HUES6 (cell line): ENCODE data around the gene DOCK1.

ENCODE experiments used
- H3K27ac ChIP-seq: 2 replicates; pipeline ENCODE4 v1.7.0; 2013; ENCODE audit warnings: low read depth, mild to moderate bottlenecking, low read length, inconsistent platforms
- H3K27me3 ChIP-seq: 2 replicates; pipeline ENCODE4 v1.6.1; 2013; ENCODE audit warnings: low read length; ENCODE audit not compliant: control insufficient read depth, insufficient read depth
- H3K36me3 ChIP-seq: 2 replicates; pipeline ENCODE4 v1.6.1; 2013; ENCODE audit warnings: low read length; ENCODE audit not compliant: control insufficient read depth, insufficient read depth
- H3K4me1 ChIP-seq: 2 replicates; pipeline ENCODE4 v1.6.1; 2013; ENCODE audit warnings: low read length; ENCODE audit not compliant: control insufficient read depth, insufficient read depth
- H3K4me3 ChIP-seq: 2 replicates; pipeline ENCODE4 v1.5.1; 2013; ENCODE audit warnings: low read depth, low read length
- H3K9ac ChIP-seq: one replicate; pipeline ENCODE4 v1.6.1; 2013; ENCODE audit warnings: mild to moderate bottlenecking, low read length
- H3K9me3 ChIP-seq: 2 replicates; pipeline ENCODE4 v1.6.1; 2013; ENCODE audit warnings: low read depth, low read length; ENCODE audit not compliant: control insufficient read depth, insufficient read depth

The DOCK1 gene

GRCh38 chr10:127245456-127245855 is 340.2 kb downstream of the DOCK1 start:
- Histone ChIP-seq H3K9ac (no peak overlapping the region), H3K27ac (no peak overlapping the region), H3K4me1 (no peaks in the 10 kb centered on the region), H3K4me3 (no peak overlapping the region), H3K36me3 (peaks cover 13% of the 10 kb centered on the region), H3K27me3 (no peaks in the 10 kb centered on the region), H3K9me3 (no peaks in the 10 kb centered on the region)

GRCh38 chr10:127250031-127250430 is 344.8 kb downstream of the DOCK1 start:
- H3K36me3 ChIP-seq, result peaks cover 13% of the 10 kb centered on the region
- H3K9ac ChIP-seq, result no peak overlapping the region
- no peak overlapping the region for H3K4me3 ChIP-seq
- no peak overlapping the region for H3K27ac ChIP-seq
- no peaks in the 10 kb centered on the region for H3K4me1 ChIP-seq
- H3K9me3 ChIP-seq, result no peaks in the 10 kb centered on the region
- no peaks in the 10 kb centered on the region for H3K27me3 ChIP-seq

- Histone ChIP-seq H3K27ac (no peak overlapping the region), H3K27me3 (no peaks in the 10 kb centered on the region), H3K9ac (no peak overlapping the region), H3K9me3 (no peaks in the 10 kb centered on the region), H3K4me3 (no peak overlapping the region), H3K36me3 (peaks cover 13% of the 10 kb centered on the region), H3K4me1 (no peaks in the 10 kb centered on the region)
Observed at GRCh38 chr10:127252818-127253217, 347.6 kb downstream of the DOCK1 start.

- no peaks in the 10 kb centered on the region for H3K9me3 ChIP-seq
Observed at GRCh38 chr10:127254276-127254675, 349.0 kb downstream of the DOCK1 start.

GRCh38 chr10:127257395-127257794 is 352.2 kb downstream of the DOCK1 start:
- Histone ChIP-seq H3K4me1 (no peaks in the 10 kb centered on the region), H3K9ac (no peak overlapping the region), H3K9me3 (peaks cover 15% of the 10 kb centered on the region; the same call in 1 of the 2 replicates), H3K36me3 (peaks cover 4% of the 10 kb centered on the region), H3K4me3 (no peak overlapping the region), H3K27me3 (no peaks in the 10 kb centered on the region), H3K27ac (no peak overlapping the region)

More at GRCh38 chr10:127254276-127254675, 349.0 kb downstream of the DOCK1 start:
- no peaks in the 10 kb centered on the region for H3K4me1 ChIP-seq
- no peaks in the 10 kb centered on the region for H3K27me3 ChIP-seq
- H3K27ac ChIP-seq, result no peak overlapping the region
- H3K36me3 ChIP-seq, result peaks cover 7% of the 10 kb centered on the region
- no peak overlapping the region for H3K4me3 ChIP-seq
- H3K9ac ChIP-seq, result no peak overlapping the region

- H3K36me3 ChIP-seq, result peaks cover 4% of the 10 kb centered on the region
- peaks cover 15% of the 10 kb centered on the region; the same call in 1 of the 2 replicates for H3K9me3 ChIP-seq
- no peak overlapping the region for H3K27ac ChIP-seq
- H3K4me3 ChIP-seq, result no peak overlapping the region
- H3K27me3 ChIP-seq, result no peaks in the 10 kb centered on the region
- H3K9ac ChIP-seq, result no peak overlapping the region
- H3K4me1 ChIP-seq, result no peaks in the 10 kb centered on the region
Observed at GRCh38 chr10:127259347-127259746, 354.1 kb downstream of the DOCK1 start.

- peaks cover 4% of the 10 kb centered on the region for H3K36me3 ChIP-seq
- no peak overlapping the region for H3K9ac ChIP-seq
- H3K27ac ChIP-seq, result no peak overlapping the region
- H3K4me1 ChIP-seq, result no peaks in the 10 kb centered on the region
- no peaks in the 10 kb centered on the region for H3K27me3 ChIP-seq
- peaks cover 15% of the 10 kb centered on the region; the same call in 1 of the 2 replicates for H3K9me3 ChIP-seq
- no peak overlapping the region for H3K4me3 ChIP-seq
Observed at GRCh38 chr10:127262606-127263005, 357.4 kb downstream of the DOCK1 start.

- no peaks in the 10 kb centered on the region for H3K27me3 ChIP-seq
- no peak overlapping the region for H3K27ac ChIP-seq
- peaks cover 2% of the 10 kb centered on the region; the same call in 1 of the 2 replicates for H3K36me3 ChIP-seq
- H3K4me1 ChIP-seq, result no peaks in the 10 kb centered on the region
- no peak overlapping the region for H3K4me3 ChIP-seq
- no peak overlapping the region for H3K9ac ChIP-seq
- peaks cover 15% of the 10 kb centered on the region; the same call in 1 of the 2 replicates for H3K9me3 ChIP-seq
Observed at GRCh38 chr10:127265288-127265687, 360.1 kb downstream of the DOCK1 start.

- H3K27ac ChIP-seq, result no peak overlapping the region
- H3K9me3 ChIP-seq, result peaks cover 5% of the 10 kb centered on the region; the same call in 1 of the 2 replicates
- no peaks in the 10 kb centered on the region for H3K27me3 ChIP-seq
- H3K9ac ChIP-seq, result no peak overlapping the region
- H3K4me1 ChIP-seq, result no peaks in the 10 kb centered on the region
- H3K4me3 ChIP-seq, result no peak overlapping the region
- no peaks in the 10 kb centered on the region for H3K36me3 ChIP-seq
Observed at GRCh38 chr10:127266431-127266830, 361.2 kb downstream of the DOCK1 start.

- Histone ChIP-seq H3K4me1 (no peaks in the 10 kb centered on the region), H3K36me3 (peaks cover 5% of the 10 kb centered on the region; the same call in 1 of the 2 replicates), H3K27me3 (no peaks in the 10 kb centered on the region), H3K9me3 (no peaks in the 10 kb centered on the region), H3K4me3 (no peak overlapping the region), H3K27ac (no peak overlapping the region), H3K9ac (no peak overlapping the region)
Observed at GRCh38 chr10:127267442-127267841, 362.2 kb downstream of the DOCK1 start.

- H3K4me1 ChIP-seq, result no peaks in the 10 kb centered on the region
- H3K27ac ChIP-seq, result no peak overlapping the region
- no peaks in the 10 kb centered on the region for H3K27me3 ChIP-seq
Observed at GRCh38 chr10:127272076-127272475, 366.8 kb downstream of the DOCK1 start.

GRCh38 chr10:127275272-127275671 is 370.0 kb downstream of the DOCK1 start:
- H3K4me3 ChIP-seq, result no peak overlapping the region
- no peak overlapping the region for H3K27ac ChIP-seq
- no peak overlapping the region for H3K9ac ChIP-seq
- no peaks in the 10 kb centered on the region for H3K27me3 ChIP-seq
- H3K9me3 ChIP-seq, result peaks cover 3% of the 10 kb centered on the region
- H3K36me3 ChIP-seq, result peaks cover 5% of the 10 kb centered on the region; the same call in 1 of the 2 replicates
- H3K4me1 ChIP-seq, result no peaks in the 10 kb centered on the region

More at GRCh38 chr10:127272076-127272475, 366.8 kb downstream of the DOCK1 start:
- H3K9ac ChIP-seq, result no peak overlapping the region
- H3K9me3 ChIP-seq, result no peaks in the 10 kb centered on the region
- H3K36me3 ChIP-seq, result peaks cover 5% of the 10 kb centered on the region; the same call in 1 of the 2 replicates
- no peak overlapping the region for H3K4me3 ChIP-seq
